IPS DF 4.7 (cell line): ENCODE results near the gene ARL17B.
"Not testable (repeated sequence)": the region's sequence is repeated elsewhere in the genome, so short reads cannot be mapped to it uniquely, and the experiment has no call there.

Experiments
- DNase-seq: peaks from one replicate; pipeline ENCODE4 v3.0.0-alpha.2; 2013; ENCODE audit warnings: low spot score; ENCODE audit errors: extremely low read depth

Gene ARL17B

GRCh38 chr17:46290906-46291546 is 70.5 kb downstream of the ARL17B start:
- DNase-seq = not testable (repeated sequence)

GRCh38 chr17:46287587-46287986 is 74.0 kb downstream of the ARL17B start:
- DNase-seq = not testable (repeated sequence)

DNA sequence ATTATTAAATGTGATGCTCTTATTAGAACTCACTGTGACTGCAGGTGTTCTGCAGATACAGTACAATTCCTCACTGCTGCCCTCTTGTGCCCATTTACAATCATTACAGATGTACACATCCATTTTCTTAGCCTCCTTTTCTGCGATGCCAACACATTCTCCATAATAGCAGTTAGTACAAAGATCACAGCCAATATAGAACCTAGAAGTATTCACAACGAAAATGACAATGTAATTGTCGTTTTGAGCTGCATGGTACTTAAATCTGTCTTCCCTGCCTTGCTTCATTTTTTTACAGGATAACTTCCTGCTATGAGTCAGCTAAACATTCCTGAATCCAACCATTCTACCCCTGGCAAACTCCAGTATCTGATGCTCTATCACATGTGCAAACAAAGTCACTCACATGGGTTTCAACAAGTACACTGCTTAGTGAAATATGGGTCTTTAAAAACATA is 74.8 kb downstream of the ARL17B start:
- not testable (repeated sequence) for DNase-seq

DNA sequence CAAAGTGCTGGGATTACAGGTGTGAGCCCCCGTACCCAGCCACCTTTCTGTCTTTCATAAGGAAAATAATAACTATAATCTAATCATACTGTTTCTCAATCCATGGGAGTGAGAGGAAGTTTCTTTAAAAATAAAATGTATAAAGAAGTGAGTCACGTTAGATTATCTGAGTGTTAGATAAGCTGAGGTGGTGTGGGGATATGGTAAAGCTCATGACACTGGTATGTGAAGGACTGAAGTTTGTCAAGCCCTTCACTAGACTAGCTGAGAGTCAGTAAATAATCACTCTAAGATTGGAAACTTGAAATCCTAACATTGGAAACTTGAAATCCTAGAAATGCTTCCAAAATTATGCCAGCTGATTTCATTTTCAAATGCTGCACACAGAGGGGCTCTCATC is 76.1 kb downstream of the ARL17B start:
- DNase-seq = not testable (repeated sequence)

DNA sequence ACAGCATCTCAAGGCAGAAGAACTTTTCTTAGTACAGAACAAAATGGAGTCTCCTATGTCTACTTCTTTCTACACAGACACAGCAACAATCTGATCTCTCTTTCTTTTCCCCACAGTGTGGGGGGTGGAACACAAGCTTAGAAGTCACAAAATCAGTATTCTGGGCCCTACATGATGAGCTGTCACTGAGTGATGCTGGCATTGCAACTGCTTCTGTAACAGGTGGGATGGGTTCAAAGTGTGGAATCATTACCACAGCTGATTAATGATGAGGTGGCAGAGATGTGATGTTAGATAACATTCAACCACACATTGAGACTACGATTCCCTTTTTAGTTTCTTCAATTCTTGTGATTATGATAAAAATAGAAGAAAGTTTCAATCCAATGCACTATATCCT is 77.1 kb downstream of the ARL17B start:
- not testable (repeated sequence) for DNase-seq

DNA sequence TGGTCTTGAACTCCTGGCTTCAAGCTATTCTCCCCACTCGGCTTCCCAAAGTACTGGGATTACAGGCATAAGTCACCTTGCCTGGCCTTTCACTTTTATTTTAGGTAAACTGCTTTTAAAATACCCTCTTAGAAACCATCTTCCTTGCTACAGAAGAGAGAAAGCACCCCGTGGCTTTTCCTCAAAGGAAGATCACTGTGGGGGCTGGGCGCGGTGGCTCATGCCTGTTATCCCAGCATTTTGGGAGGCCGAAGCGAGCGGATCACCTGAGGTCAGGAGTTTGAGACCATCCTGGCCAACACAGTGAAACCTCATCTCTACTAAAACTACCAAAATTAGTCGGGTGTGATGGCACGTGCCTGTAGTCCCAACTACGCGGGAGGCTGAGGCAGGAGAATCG is 78.9 kb downstream of the ARL17B start:
- DNase-seq = not testable (repeated sequence)

GRCh38 chr17:46281336-46281735 is 80.2 kb downstream of the ARL17B start:
- DNase-seq = not testable (repeated sequence)

DNA sequence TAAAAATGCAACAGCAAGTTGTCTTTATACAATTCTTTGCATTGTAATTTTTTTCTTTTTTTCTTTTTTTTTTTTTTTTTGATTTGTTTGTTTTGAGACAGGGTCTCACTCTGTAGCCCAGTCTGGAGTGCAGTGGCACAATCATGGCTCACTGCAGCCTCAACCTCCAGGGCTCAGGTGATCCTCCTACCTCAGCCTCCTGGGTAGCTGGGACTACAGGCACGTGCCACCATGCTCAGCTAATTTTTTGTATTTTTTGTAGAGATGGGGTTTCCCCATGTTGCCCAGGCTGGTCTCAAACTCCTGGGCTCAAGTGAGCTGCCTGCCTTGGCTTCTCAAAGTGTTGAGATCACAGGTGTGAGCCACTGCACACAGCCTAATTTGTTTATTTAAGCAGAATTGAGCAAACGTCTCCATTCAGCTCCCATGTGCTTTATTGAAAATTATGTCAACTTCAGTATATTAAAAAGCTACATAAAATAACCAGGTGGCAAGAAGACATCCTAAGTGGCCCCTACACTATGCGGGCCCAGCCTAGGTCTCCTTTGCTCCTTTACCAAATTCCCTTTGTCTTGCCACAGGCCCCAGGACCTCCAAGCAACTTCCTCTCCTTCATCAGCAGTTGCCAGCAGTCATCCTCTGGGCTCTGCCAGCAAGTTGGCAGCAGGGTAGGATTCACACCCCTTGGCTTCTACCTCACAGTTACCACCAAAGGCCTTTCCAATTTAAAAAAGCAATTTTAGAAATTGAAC is 84.7 kb downstream of the ARL17B start:
- not testable (repeated sequence) for DNase-seq

- DNase-seq = no peak
Measured at GRCh38 chr17:46274238-46274637, 87.3 kb downstream of the ARL17B start.

- DNase-seq = no peak
Measured at GRCh38 chr17:46273541-46274236, 87.9 kb downstream of the ARL17B start.

DNA sequence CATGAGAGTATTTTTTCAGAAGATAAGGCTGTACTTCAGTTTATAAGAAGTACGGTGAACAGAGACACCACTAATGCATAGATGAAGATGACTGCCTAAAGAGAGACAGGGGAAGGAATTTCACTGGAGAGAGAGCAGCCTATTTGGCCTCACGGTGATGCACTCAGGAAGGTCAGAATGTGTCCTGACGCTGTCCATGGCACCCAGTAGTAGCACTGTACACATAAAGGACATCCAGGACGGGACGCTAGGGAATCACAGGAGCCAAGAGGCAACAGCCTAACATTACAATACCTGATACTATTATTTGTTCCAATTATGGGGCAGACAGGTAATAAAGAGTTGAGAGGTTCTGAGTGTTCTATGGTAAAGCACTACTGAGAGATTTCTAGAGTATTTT is 91.5 kb downstream of the ARL17B start:
- no peak for DNase-seq

GRCh38 chr17:46266656-46267544 is 94.7 kb downstream of the ARL17B start:
- DNase-seq = no peak

GRCh38 chr17:46266063-46266655 is 95.4 kb downstream of the ARL17B start:
- DNase-seq = not testable (repeated sequence)

- no peak for DNase-seq
Measured at GRCh38 chr17:46264456-46265198, 96.9 kb downstream of the ARL17B start.

- no peak for DNase-seq
Measured at GRCh38 chr17:46262271-46262670, 99.3 kb downstream of the ARL17B start.

DNA sequence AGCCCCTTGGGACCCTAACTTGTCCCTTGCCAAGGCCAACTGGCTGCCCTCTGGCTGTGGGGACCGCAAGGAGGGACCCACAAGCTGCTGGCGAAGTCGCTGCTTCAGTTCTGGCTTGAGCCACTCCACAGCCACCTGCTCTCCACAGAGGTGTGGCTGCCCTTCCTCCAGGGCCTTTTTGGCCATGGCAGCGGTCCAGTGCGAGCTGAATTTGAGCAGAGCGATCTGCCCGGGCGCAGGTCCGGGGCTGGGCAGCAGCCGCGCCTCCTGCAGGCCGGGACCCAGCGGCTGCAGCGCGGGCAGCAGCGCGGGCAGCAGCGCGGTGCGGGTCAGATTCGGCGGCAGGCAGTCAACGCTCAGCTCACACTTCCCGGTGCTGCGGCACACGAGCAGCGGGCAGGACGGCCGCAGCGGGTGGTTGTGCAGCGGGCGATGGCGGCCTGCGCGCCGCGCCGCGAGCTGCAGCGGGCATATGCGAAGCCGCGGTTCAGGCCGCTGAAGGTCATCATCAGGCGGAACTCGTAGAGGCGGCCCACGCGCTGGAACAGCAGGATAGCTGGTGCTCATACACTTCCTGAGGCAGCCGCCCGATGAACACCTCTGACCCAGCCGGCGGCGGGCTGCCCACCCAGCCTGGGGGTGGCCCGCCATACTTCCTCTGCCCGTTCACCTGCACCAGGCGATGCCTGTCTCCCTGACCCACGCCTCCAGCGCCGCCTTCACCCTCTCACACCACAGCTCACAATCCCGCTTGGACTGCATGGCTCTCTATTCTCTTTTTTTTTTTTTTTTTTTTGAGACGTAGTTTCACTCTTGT is 101.5 kb downstream of the ARL17B start:
- DNase-seq = not testable (repeated sequence)

DNA sequence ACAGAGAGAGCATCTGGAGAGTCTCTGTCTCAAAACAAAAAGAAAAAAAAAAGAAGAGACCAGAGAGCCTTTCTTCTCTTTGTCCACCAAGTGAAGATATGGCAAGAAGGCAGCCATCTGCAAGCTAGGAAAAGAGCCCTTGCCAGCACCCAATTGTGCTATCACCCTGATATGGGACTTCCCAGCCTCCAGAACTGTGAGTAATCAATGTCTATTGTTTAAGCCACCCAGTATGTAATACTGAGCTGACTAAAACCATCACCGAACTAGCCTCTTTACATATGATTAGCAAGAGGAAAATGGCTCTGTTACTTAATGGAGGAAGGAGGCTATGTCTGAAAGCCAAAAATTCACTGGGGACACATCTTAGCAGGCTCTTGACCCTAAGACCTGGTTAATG is 105.2 kb downstream of the ARL17B start:
- DNase-seq = not testable (repeated sequence)

- not testable (repeated sequence) for DNase-seq
Measured at GRCh38 chr17:46254215-46254614, 107.4 kb downstream of the ARL17B start.

DNA sequence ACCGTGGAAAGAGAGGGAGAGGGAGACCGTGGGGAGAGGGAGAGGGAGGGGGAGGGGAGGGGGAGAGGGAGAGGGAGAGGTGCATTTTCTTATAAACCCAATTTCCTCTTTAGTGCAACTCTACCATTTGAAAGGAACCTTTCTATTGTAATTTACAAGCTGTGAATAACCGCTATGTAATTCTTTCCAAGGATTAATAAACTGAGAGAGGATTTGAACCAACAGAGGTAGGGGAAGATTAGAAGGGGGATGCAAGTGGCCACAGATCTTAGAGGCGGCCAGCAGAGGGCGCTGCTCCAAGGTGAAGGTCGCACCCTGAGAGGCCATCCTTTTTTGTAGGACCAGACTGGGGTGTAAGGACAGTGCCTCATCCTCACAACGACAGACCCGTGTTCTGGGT is 107.8 kb downstream of the ARL17B start:
- not testable (repeated sequence) for DNase-seq
